GM23248 (cell line): ENCODE data around the gene ENTREP3. TPM values are rescaled to one million over a fixed set of nuclear protein-coding genes. Genes with fewer than 3 reads are reported as not detected.

Experiments
- DNase-seq: peaks from one replicate; pipeline ENCODE4 v3.0.0-alpha.2; 2015
- H2AFZ ChIP-seq: fragments of 200-600 bp; sonication (generic); 2 replicates; pipeline ENCODE4 v1.6.1; 2016; ENCODE audit warnings: antibody characterized with exemption
- H3F3A ChIP-seq: fragments of 200-600 bp; sonication (generic); 2 replicates; pipeline ENCODE4 v1.6.1; 2016; ENCODE audit warnings: mild to moderate bottlenecking, antibody characterized with exemption, mixed run types; ENCODE audit not compliant: insufficient read depth
- H3K27ac ChIP-seq: fragments of 200-600 bp; sonication (generic); 2 replicates; pipeline ENCODE4 v1.5.1; 2016; ENCODE audit warnings: mild to moderate bottlenecking
- H3K27me3 ChIP-seq: fragments of 200-600 bp; sonication (generic); replicated peaks from 2 replicates; pipeline ENCODE4 v1.6.1; 2016; ENCODE audit warnings: mild to moderate bottlenecking; ENCODE audit not compliant: insufficient read depth
- H3K36me3 ChIP-seq: fragments of 200-600 bp; sonication (generic); 2 replicates; pipeline ENCODE4 v1.6.1; 2016; ENCODE audit warnings: low read depth, mild to moderate bottlenecking
- H3K4me1 ChIP-seq: fragments of 200-600 bp; sonication (generic); 2 replicates; pipeline ENCODE4 v1.6.1; 2016; ENCODE audit warnings: mild to moderate bottlenecking; ENCODE audit not compliant: insufficient read depth
- H3K4me2 ChIP-seq: fragments of 200-600 bp; sonication (generic); one replicate; pipeline ENCODE4 v1.6.1; 2016; ENCODE audit warnings: mild to moderate bottlenecking; ENCODE audit not compliant: unreplicated experiment
- H3K4me3 ChIP-seq: fragments of 200-600 bp; sonication (generic); 2 replicates; pipeline ENCODE4 v1.5.1; 2016; ENCODE audit warnings: mild to moderate bottlenecking
- H3K79me2 ChIP-seq: fragments of 200-600 bp; sonication (generic); 2 replicates; pipeline ENCODE4 v1.6.1; 2016; ENCODE audit warnings: mild to moderate bottlenecking; ENCODE audit not compliant: insufficient read depth
- H3K9ac ChIP-seq: fragments of 200-600 bp; sonication (generic); 2 replicates; pipeline ENCODE4 v1.6.1; 2016; ENCODE audit warnings: mild to moderate bottlenecking
- H3K9me2 ChIP-seq: fragments of 200-600 bp; sonication (generic); 2 replicates; pipeline ENCODE4 v1.6.1; 2016; ENCODE audit warnings: mixed run types, mild to moderate bottlenecking, moderate library complexity; ENCODE audit not compliant: insufficient read depth
- H3K9me3 ChIP-seq: fragments of 200-600 bp; sonication (generic); one replicate; pipeline ENCODE4 v1.6.1; 2017; ENCODE audit warnings: low read depth
- H4K20me1 ChIP-seq: fragments of 200-600 bp; sonication (generic); 2 replicates; pipeline ENCODE4 v1.6.0; 2016; ENCODE audit not compliant: insufficient read depth
- EZH2 ChIP-seq: fragments of 200-600 bp; sonication (generic); IDR thresholded peaks from 2 replicates; pipeline ENCODE4 v1.6.1; 2018; ENCODE audit warnings: antibody characterized with exemption, mild to moderate bottlenecking; ENCODE audit not compliant: insufficient read depth, poor library complexity, severe bottlenecking
- EZH2phosphoT487 ChIP-seq: fragments of 200-600 bp; sonication (generic); IDR thresholded peaks from 2 replicates; pipeline ENCODE4 v1.6.1; 2018; ENCODE audit warnings: antibody characterized with exemption, moderate library complexity, mild to moderate bottlenecking, low read depth; ENCODE audit not compliant: insufficient read depth
- WGBS, 2 experiments: methylation state at CpG; one replicate each; pipeline ENCODE4 v1.1.6; 2015 to 2017; ENCODE audit warnings: low lambda C conversion rate in 2 of 2, low coverage in 1 of 2; ENCODE audit errors: missing lambda C conversion rate in 2 of 2; 5-methylcytosine and 5-hydroxymethylcytosine counted together
- in situ Hi-C: fragments of 300-500 bp; cut with MboI; formaldehyde crosslinking; loops from 2 replicates; pipeline ENCODE4 v1.15.0; 2020
- polyA plus RNA-seq: library from polyadenylated mRNA; unstranded; fragments of >200 nt; fragmentation: Nextera tagmentation; extraction: Ambion mirVana; gene quantifications from 2 replicates; pipeline ENCODE4 v1.2.1, GENCODE V29; 2016
- total RNA-seq: library from RNA; depleted of rRNA; stranded (reverse); fragments of >200 nt; shearing (Covaris generic); gene quantifications from 2 replicates; pipeline ENCODE4 v1.2.3, GENCODE V29; 2014

ENTREP3 gene
- total and polyA plus RNA-seq, 2 experiments from 2014 or later = 8.0 TPM

GRCh38 chr1:155261852-155262673 is 6.8 kb upstream of the ENTREP3 start, which contains the start of gene SCAMP3:
SCAMP3 (minus strand) TSS chr1:155262360; CDS start chr1:155262151, 209 bp downstream.
- Histone ChIP-seq H3K4me2 (peak within 1 kb of the TSS; percentile 95), H3K9ac (peak within 1 kb of the TSS; percentile 89), H3K27me3 (no peaks in the 10 kb centered on the region), H3K4me1 (peaks cover 8% of the 10 kb centered on the region), H3K9me3 (no peaks in the 10 kb centered on the region), H3K27ac (peak within 1 kb of the TSS; percentile 76), H3F3A (peaks cover 61% of the 10 kb centered on the region), H3K79me2 (peaks cover 28% of the 10 kb centered on the region), H3K4me3 (peak within 1 kb of the TSS; percentile 98), H2AFZ (peak within 1 kb of the TSS; percentile 85), H4K20me1 (no peaks in the 10 kb centered on the region), H3K36me3 (peaks cover 39% of the 10 kb centered on the region), H3K9me2 (no peaks in the 10 kb centered on the region)
- no peak for TF ChIP-seq EZH2
- no peak for TF ChIP-seq EZH2phosphoT487
- in situ Hi-C loops = no loop called here
- WGBS, 2 experiments = 1% methylated on average over 44 to 47 of the region's 47 CpGs
- DNase-seq = peak; percentile 99

GRCh38 chr1:155261493-155261851 is 6.2 kb upstream of the ENTREP3 start:
- no peaks in the 10 kb centered on the region for H3K27me3 ChIP-seq
- H3K4me3 ChIP-seq = peak overlapping the region; percentile 98
- H2AFZ ChIP-seq = peak overlapping the region; percentile 67
- peaks cover 61% of the 10 kb centered on the region for H3F3A ChIP-seq
- H3K4me2 ChIP-seq = peak overlapping the region; percentile 95
- H3K9ac ChIP-seq = peak overlapping the region; percentile 89
- DNase-seq = peak; percentile 50
- no peaks in the 10 kb centered on the region for H4K20me1 ChIP-seq
- peaks cover 28% of the 10 kb centered on the region for H3K79me2 ChIP-seq
- H3K9me3 ChIP-seq = no peaks in the 10 kb centered on the region
- H3K9me2 ChIP-seq = no peaks in the 10 kb centered on the region
- peaks cover 33% of the 10 kb centered on the region for H3K36me3 ChIP-seq
- in situ Hi-C loops = no loop called here
- no peak for TF ChIP-seq EZH2phosphoT487
- no peak for TF ChIP-seq EZH2
- 0 to 4% methylated on average over 9 of the region's 9 CpGs for WGBS, 2 experiments
- H3K27ac ChIP-seq = peak overlapping the region; percentile 76
- peaks cover 8% of the 10 kb centered on the region for H3K4me1 ChIP-seq

GRCh38 chr1:155260276-155260675 is 5.0 kb upstream of the ENTREP3 start:
- no peak overlapping the region for H2AFZ ChIP-seq
- H3K27me3 ChIP-seq = no peaks in the 10 kb centered on the region
- no peak overlapping the region for H3K27ac ChIP-seq
- H3K4me1 ChIP-seq = peaks cover 8% of the 10 kb centered on the region
- H3K9me3 ChIP-seq = no peaks in the 10 kb centered on the region
- peaks cover 28% of the 10 kb centered on the region for H3K79me2 ChIP-seq
- H3K9ac ChIP-seq = peak overlapping the region; percentile 89; the same call in 1 of the 2 replicates
- no peak overlapping the region for H3K4me2 ChIP-seq
- H3F3A ChIP-seq = peaks cover 59% of the 10 kb centered on the region
- H3K4me3 ChIP-seq = no peak overlapping the region
- DNase-seq = no peak
- WGBS, 2 experiments = 87 to 90% methylated on average over 5 of the region's 5 CpGs
- no peaks in the 10 kb centered on the region for H3K9me2 ChIP-seq
- TF ChIP-seq EZH2 (no peak), EZH2phosphoT487 (no peak)
- in situ Hi-C loops = no loop called here
- H3K36me3 ChIP-seq = peaks cover 22% of the 10 kb centered on the region
- no peaks in the 10 kb centered on the region for H4K20me1 ChIP-seq

- Histone ChIP-seq H3K4me3 (peak overlapping the region; percentile 77), H3K79me2 (peaks cover 44% of the 10 kb centered on the region), H3K9ac (peak overlapping the region; percentile 84), H2AFZ (peak overlapping the region; percentile 83), H3K4me1 (peaks cover 13% of the 10 kb centered on the region), H3F3A (peaks cover 22% of the 10 kb centered on the region), H3K4me2 (peak overlapping the region; percentile 84), H3K27me3 (no peaks in the 10 kb centered on the region), H3K36me3 (no peaks in the 10 kb centered on the region), H3K9me3 (no peaks in the 10 kb centered on the region), H3K9me2 (no peaks in the 10 kb centered on the region), H3K27ac (peak overlapping the region; percentile 84), H4K20me1 (no peaks in the 10 kb centered on the region)
- peak; percentile 32 for DNase-seq
- WGBS, 2 experiments = 77 to 83% methylated on average over 20 of the region's 20 CpGs
- in situ Hi-C loops = no loop called here
- TF ChIP-seq EZH2 = no peak
- no peak for TF ChIP-seq EZH2phosphoT487
These were observed 972 bp upstream of the ENTREP3 start for GRCh38 chr1:155256058-155256852.
